HG02759 (cell line): Measurements from ENCODE around the gene DNAJC7.
"Not testable (repeated sequence)": the region's sequence is repeated elsewhere in the genome, so short reads cannot be mapped to it uniquely, and the experiment has no call there.

ENCODE experiments used
- ATAC-seq: cut with Tn5 transposase; IDR thresholded peaks from one replicate; pipeline ENCODE4 v1.9.1; 2021; ENCODE audit warnings: mild to moderate bottlenecking, moderate library complexity; ENCODE audit not compliant: unreplicated experiment

The DNAJC7 gene

DNA sequence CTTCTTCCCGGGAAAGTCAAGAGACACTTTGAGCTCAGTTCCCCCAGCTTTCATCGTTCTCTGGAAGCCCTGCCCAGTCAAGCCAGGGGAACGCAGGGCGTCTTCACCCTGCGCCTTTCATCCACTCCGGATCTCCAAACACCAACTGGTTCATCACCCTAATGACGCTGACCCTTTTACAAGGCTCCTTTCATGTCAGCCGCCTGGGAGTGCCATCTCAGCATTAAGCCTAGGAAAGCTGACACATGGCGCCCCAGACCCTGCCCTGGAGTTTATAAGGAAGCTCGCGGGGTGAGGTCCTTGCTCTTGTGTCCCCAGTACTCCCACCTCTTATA, 594 bp upstream of the DNAJC7 start:
- ATAC-seq = no peak

DNA sequence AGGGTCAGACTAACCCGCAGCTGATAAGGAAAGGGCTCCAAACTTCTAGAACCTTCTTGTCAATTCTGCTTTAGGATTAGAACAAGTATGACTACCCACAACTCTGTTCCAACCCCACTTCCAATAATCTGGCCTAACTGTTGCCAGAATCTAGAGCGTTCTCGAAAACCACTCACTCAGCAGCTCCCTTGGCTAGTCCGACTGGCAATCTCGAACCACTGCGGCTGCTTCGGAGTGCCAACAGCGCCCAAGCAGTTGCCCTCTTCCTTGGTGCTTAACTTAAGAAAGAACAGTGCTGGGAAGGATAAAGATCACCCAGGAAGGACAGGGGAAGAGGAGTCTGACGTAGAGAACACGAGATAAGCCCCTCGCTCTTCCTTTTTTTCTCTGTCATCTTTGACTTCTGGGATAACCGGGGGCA, 818 bp downstream of the DNAJC7 start:
- ATAC-seq = no peak

DNA sequence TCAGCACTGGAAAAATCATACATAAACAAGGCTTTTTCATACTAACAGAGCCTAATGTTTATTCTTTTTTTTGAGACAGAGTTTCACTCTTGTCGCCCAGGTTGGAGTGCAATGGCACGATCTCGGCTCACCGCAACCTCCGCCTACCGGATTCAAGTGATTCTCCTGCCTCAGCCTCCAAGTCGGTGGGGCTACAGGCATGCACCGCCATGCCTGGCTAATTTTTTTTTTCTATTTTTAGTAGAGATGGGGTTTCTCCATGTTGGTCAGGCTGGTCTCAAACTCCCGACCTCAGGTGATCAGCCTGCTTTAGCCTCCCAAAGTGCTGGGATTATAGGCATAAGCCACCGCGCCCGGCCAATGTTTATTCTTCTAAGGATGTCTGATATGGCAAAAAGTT, 3.5 kb downstream of the DNAJC7 start:
- ATAC-seq = not testable (repeated sequence)

DNA sequence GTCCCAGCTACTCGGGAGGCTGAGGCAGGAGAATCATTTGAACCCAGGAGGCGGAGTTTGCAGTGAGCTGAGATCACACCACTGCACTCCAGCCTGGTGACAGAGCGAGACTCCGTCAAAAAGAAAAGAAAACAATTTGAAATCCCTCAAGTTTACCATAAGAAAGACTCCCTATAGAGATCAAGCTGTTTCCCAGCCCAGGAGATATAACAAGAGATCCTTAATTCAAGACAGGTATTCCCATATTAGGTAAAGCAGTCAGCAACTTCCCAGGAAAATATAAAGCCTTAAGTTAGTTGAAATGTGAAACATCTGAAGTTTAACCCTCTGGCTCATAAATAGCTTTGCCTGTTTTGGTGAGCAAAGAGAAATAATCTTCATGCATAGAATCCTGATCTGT, 4.9 kb downstream of the DNAJC7 start:
- ATAC-seq = not testable (repeated sequence)

DNA sequence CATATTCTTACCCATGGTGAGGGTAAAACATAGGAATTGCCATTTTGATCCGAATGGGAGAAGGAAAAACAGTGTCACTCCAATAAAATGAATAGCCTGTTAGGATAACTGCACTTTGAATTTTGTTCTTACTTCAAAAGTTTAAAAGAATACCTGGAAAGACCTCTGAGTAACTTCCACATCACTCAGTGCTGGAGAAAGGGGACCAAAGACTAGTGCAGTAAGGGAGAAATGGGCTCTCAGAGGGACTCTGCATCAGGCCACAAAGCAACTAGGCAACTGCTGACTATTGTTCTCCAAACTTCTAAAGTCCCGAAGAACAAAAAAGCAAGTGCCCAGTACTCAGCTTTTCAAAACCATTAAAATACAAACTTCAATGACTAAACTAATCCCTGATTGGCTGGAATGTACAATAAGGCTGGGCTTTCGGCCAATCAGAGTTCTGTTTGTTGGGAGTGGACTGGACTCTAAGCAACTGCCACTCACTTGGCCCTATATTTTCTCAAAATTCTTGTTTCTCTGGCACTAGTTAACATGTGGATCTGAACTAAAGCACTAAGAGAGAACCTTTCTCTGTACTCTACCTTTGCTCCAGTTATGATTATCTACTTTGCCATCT, 6.2 kb downstream of the DNAJC7 start:
- no peak for ATAC-seq

DNA sequence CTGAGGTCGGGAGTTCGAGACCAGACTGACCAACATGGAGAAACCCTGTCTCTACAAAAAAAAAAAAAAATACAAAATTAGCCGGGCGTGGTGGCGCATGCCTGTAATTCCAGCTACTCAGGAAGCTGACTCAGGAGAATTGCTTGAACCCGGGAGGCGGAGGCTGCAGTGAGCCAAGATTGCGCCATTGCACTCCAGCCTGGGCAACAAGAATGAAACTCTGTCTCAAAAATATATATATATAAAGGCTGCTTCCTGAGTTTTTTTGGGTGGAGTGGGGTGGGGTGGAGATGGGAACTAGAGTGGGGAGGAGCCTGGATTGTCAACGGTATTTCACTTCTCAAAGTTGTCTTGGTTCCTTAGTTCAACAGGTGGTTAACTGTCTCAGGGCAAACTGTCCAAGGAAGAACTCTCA, 7.0 kb downstream of the DNAJC7 start:
- ATAC-seq = not testable (repeated sequence)

DNA sequence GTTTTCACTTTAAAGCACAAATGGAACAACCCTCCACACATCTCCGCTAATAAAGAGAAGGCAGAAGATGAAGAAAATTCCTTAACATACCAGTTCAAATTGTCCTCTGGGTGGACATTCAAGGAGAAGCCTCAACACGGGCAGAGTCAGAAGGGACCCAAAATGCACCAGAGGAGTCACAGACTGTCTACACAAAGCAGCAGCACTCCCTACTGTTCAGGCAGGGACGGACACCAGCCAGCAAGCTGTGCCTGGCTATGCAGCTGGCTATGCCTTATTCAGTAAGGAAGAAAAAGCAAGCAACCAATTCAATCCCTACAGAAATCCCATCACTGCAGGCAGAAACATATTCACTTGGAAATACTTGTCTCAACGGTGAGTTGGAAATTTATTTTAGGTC, 8.1 kb downstream of the DNAJC7 start:
- ATAC-seq = no peak

DNA sequence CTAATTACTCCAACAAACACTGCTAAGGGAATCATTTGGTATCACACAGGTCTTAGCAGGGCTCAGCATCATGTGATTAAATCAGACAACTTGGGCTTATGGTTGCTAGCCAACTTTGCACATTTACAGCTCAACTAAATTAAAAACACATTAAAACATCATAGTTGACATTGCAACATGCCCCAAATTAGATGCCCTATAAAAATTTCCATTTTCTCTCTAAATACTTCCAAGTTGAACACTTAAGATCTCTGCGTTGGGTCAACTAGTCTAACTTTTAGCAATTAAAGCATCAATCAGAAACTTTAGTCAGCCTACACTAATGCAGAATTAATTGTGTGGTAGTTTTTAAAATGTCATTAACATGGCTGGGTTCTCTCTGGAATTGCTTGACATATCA, 12.1 kb downstream of the DNAJC7 start:
- ATAC-seq = no peak

DNA sequence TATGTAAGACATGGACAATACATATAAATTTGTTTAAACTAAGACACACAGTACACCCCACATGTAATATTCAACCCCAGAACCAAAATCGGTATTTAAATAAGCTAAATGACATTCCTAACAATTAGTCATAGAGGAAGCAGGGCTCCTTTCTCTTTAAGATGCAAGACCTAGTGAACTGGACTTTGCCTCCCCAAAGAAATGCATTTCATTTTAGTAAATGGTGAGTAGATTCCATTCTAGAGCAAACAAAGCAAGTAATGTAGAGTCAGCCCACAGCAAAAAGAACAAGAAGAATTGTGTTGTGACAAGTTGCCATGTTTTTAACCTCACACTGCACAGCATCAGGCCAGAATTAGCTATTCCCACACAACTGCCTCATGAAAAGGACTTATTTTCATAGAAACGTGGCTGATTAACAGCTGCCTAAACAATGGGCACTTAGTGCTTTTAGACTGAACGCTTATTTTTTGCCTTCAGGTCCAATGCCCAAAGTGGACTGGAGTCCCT, 14.4 kb downstream of the DNAJC7 start:
- no peak for ATAC-seq

DNA sequence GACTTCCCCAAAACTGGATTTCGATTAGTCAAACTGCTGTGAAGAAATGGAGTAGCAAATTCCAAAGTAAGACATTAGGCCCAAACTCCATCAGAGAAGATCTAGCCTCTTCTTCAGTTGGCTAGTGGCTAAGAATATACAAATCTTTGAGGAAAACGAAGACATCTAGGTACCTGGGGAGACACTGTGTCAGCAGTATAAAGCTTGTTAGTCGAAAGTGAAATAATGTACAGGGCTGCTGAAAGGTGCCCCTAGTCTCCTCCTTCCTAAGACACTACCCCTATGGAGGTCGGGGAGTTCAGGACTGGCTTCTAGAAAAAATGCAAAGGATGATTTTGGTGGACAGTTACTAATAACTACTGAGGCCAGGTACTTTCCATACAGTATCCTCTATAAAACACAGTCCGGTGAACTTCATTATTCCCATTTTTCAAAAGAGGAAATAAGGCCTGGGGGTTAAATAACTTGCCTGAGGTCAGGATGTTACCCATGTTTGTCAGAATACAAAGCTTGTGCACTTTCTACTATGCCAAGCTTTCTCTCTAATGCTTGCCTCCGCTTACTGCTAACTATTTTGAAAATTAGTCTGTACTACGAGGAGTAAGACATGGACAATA, 15.0 kb downstream of the DNAJC7 start:
- no peak for ATAC-seq

DNA sequence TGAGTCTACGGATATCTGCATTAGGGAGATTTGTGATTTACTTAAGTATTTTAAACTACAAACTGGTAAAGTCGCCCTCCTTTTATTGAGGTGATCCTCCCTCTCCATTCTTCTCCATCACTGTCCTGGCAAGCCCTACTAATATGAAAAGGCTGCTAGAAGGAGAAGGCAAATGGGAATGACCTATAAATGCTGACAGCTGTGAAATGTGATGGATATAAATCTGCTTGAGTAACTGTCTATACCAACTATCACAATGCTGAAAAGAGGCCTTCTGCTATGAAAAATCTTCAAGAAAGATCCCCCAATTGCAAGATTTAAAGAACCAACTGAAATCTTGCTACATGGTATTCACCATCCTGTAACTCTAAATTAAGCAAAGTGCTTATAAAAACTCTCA, 15.5 kb downstream of the DNAJC7 start:
- ATAC-seq = no peak

DNA sequence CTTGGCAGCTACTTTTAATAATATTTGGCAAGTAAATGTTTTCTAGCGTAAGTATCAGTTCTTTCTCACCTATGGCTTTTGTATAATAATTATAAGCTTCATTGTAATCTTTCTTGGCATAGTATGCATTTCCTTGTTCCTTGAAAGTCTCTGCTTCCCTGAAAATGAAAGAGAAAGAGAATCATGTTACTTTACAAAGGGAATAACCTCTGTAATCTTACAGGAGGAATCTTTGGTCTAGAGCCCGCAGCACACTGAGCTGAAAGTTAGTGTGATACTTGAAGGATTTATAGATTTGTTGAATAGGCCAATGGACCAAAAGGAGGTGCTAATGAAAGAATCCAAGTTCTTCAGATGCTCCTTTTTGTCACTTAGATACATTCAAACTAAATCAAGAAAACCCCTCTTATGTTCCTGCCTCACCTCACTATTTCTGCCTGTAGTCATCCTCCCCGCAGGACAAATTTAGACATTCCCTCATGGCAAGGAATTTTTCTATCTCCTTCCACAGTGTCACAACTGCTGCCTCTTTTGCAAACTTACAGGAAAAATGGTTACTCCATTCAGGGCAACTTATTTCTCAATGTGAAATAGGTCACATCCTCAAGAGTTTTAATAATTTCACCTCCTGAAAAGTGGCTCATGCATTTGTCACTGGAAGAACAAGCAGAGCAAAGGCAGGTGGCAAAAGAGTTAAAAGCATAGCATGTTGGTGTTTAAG, 16.7 kb downstream of the DNAJC7 start:
- ATAC-seq = no peak

DNA sequence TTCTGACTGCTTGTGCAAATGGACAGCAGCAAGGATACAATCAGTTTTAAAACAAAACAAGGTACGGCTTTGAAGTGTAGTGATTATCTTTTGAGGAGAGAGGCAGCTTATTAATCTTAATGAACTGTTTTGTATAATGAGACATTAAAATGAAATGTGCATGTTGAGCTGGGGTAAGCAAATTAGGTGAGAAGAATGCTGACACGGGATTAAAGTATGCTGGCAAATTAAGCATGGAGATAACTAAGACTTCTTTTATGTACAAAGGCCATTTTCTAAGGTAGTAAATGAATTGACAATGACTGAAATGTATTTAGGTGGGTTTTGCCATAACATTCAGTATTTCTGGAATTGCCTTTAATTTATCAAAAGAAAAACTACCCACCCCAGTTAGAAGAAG, 18.7 kb downstream of the DNAJC7 start:
- ATAC-seq = no peak

DNA sequence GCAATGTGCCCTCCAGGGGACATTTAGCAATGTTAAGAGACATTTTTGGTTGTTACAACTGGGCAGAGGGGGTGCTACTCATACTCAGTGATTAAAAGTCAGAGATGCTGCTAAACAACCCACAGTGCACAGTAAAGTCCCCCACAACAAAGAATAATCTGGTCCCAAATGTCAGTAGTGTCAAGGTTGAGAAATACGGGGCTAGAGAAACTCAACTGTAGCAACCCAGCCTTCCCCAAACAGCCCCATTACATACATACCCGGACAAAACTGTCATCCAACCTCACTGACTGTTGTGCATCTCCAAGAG, 20.4 kb downstream of the DNAJC7 start:
- ATAC-seq = no peak

DNA sequence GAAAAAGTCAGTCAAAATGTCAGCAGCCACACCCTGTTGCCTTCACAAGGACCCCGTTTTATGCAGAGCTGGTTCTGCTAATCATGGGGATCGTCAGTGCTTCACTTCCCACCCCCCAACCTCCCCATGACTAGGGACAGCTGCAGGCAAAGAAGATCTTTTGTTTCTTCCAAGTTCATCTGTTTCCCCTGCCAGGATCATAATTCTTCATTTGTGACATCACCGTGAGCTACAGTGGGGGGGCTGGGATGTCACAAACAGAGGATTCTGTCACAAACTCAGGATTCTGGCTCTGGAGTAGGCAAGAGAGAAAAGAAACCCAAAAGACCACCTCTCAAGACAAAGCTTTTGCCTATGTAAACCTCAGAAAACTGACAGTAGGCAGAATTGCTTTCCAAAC, 24.7 kb downstream of the DNAJC7 start:
- ATAC-seq = no peak

DNA sequence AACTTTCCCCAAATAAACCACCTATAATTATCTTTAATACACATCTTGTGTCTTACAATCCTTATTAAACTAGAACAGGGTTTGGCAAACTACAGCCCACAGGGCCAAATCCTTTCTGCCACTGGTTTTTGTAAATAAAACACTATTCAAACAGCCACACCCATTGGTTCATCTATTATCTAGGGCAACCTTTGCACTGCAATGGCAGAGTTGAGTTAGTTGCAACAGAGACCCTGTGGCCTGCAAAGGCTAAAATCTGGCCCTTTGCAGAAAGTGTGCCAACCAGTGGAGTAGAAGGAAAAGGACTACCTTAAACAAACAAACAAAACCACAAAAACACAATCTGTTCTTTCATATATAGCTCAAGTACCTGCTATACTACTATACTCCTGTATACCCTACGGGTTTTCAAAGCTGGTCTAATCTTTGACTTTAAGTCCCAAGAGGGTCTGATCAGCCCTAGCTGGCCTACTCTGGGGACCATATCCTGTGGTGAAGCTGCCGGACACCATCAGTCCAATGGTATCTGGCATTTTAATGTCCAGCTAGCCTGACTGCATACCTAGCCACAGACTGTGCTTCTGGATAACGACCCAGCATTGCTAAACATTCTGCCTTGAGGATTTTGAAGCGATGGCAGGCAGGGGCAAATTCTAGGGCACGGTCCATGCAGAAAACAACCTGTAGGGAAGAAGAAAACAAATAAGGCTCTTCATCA, 27.4 kb downstream of the DNAJC7 start:
- no peak for ATAC-seq

DNA sequence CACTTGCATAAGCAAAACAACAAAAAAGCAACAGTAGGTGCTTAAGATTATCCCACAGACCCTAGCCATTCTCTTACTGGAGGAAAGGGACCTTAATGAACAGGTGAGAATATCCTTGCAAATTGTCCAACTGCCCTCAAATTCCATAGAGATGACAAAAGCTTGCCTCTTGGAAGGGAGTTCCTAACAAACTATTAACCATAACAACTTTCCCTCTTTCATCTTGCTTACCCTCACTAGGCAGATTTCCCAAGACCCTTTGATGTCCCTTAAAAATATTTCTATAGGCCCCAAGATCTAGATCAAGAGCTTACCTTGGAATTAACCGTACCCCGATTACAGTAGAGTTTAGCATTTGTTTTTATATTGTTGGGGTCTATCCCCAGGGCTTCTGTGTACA, 28.8 kb downstream of the DNAJC7 start:
- no peak for ATAC-seq

DNA sequence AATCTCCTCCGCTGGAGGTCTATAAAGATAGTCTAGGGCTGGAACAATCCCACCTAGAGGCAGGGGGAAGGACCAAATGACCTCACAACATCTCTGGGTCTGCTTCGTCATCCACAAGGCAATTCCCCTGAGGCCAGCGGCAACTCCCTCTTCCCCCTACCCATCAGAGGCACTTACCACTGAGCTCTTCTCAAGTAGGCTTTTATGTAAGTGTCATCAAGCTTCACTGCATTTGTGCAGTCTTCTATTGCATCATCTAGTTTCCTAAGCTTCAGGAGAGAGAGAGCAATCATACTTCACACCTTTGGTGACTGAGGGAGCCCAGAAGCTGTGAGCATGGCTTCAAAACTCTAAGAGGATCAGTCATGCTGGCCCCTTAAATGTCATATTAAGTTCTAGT, 29.6 kb downstream of the DNAJC7 start:
- no peak for ATAC-seq

DNA sequence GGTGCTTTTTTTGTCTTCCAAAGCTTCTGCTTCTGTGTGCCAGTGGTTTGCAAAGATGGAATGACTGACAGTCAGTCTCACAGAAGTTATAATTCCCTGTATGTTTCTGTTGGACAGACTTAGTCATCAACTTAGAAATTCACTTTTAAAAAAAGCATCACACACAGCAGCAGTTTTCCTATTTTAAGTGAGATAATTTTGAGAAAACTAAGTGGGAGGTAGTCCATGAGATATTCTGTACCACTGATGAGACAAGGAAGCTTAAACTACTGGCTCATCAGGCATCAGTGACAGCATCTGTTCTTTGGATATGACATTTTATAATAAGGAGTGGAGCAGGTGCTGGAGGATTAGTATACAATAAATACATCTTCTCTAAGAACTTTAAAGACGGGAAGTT, 30.6 kb downstream of the DNAJC7 start:
- ATAC-seq = no peak

DNA sequence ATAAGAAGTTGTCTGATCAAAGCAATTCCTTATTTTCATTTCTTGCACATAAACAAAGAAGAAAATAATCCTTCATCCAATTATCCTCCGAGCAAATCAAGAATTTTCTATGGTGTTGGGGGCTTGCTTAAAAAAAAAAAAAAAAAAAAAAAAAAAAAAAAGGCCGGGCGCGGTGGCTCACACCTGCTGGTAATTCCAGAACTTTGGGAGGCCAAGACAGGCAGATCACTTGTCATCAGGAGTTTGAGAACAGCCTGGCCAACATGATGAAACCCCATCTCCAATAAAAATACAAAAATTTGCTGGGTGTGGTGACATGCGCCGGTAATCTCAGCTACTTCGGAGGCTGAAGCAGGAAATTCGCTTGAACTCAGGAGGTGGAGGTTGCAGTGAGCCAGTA, 31.3 kb downstream of the DNAJC7 start:
- no peak for ATAC-seq

DNA sequence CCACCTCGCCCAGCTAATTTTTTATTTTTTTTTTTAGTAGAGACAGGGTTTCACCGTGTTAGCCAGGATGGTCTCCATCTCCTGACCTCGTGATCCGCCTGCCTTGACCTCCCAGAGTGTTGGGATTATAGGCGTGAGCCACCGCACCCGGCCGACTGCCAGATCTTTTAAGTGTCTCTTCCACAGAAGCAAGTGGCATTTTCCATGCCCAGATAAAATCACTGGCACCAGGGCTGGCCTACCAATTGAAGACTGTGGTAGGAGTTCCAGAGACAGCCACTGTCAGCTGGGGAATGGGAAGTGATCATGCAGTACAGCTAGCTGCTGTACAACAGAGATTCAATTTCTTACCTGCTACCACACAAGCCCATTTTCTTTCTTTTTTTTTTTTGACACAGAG, 32.8 kb downstream of the DNAJC7 start:
- ATAC-seq = no peak
